ENCODE data around the gene SLC6A1.

SLC6A1 gene

GRCh38 chr3:10972072-10972782 is 20.3 kb upstream of the SLC6A1 start:
- Histone ChIP-seq H3K4me3 (ENCODE audit: low read depth, low read length) (no peak overlapping the region), H3K36me3 (replicated peaks) (no peaks in the 10 kb centered on the region), H3K27ac (no peak overlapping the region), H3K27me3 (replicated peaks) (peaks cover 7% of the 10 kb centered on the region)
- TF ChIP-seq, protein P1, sequence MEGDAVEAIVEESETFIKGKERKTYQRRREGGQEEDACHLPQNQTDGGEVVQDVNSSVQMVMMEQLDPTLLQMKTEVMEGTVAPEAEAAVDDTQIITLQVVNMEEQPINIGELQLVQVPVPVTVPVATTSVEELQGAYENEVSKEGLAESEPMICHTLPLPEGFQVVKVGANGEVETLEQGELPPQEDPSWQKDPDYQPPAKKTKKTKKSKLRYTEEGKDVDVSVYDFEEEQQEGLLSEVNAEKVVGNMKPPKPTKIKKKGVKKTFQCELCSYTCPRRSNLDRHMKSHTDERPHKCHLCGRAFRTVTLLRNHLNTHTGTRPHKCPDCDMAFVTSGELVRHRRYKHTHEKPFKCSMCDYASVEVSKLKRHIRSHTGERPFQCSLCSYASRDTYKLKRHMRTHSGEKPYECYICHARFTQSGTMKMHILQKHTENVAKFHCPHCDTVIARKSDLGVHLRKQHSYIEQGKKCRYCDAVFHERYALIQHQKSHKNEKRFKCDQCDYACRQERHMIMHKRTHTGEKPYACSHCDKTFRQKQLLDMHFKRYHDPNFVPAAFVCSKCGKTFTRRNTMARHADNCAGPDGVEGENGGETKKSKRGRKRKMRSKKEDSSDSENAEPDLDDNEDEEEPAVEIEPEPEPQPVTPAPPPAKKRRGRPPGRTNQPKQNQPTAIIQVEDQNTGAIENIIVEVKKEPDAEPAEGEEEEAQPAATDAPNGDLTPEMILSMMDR (IDR thresholded peaks at IDR 0.05; ENCODE audit: low read depth, low read length, missing control alignments): no peak
- in situ Hi-C loops (cut with HindIII; ENCODE audit: low pct_ligation_motif_present, low sequenced_read_pairs): no loop called here
- DNase-seq: no peak

DNA sequence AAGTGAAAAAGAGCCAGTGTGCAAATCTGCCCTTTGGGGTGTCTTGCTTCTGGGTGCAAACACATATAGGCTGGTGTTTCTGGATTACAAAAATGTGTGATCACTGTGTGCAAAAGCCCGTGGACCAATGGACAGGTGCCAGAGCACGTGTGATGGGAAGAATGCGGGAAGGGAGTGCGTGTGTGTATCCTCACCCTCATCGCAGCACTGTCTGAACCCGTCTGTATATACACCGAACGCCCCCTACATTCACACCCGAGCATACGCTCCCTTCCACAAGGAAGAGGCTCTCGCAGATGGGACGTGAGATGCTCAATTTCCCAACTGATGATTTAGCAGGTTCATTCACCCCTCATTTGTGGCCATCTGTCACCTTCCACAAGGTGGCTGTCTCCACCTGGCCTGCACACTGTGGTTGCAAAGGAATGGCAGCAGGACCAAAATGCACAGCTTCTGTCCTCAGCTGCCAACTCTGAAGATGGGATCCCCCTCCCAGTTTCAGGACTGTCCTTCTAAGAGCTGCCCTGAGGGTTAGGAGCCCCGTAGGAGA is 19.4 kb upstream of the SLC6A1 start:
- TF ChIP-seq, protein P1 (IDR thresholded peaks at IDR 0.05; ENCODE audit: low read depth, low read length, missing control alignments): no peak
- H3K4me3 ChIP-seq (ENCODE audit: low read depth, low read length): no peak overlapping the region
- H3K27ac ChIP-seq: no peak overlapping the region
- no peaks in the 10 kb centered on the region for H3K36me3 ChIP-seq (replicated peaks)
- H3K27me3 ChIP-seq (replicated peaks): peaks cover 4% of the 10 kb centered on the region
- in situ Hi-C loops (cut with HindIII; ENCODE audit: low pct_ligation_motif_present, low sequenced_read_pairs): no loop called here
- DNase-seq: no peak

DNA sequence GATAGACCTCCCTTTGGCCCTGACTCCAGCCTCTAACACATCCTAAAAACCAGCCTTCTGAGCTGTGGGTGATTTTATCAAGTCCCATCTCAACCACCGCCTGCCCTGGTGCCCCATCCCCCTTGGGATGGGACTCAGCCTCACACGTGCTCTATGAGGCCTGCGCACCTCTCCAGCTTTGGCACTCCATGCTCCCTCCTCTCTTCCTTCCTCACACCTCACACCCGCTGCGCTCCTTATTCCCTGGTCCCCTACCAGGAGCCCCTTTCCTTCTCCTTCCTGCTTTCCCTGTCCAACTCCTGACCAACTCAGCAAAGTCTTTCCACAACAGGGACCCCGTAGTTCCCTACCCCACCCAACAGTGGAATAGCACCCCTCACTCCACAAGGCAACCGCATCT is 18.4 kb upstream of the SLC6A1 start:
- no peak for DNase-seq
- TF ChIP-seq, protein P1 (IDR thresholded peaks at IDR 0.05; ENCODE audit: low read depth, low read length, missing control alignments): no peak
- Histone ChIP-seq H3K36me3 (replicated peaks) (no peaks in the 10 kb centered on the region), H3K27me3 (replicated peaks) (peaks cover 4% of the 10 kb centered on the region), H3K4me3 (ENCODE audit: low read depth, low read length) (no peak overlapping the region), H3K27ac (no peak overlapping the region)
- in situ Hi-C loops (cut with HindIII; ENCODE audit: low pct_ligation_motif_present, low sequenced_read_pairs): no loop called here

- TF ChIP-seq, protein P1 (IDR thresholded peaks at IDR 0.05; ENCODE audit: low read depth, low read length, missing control alignments): no peak
- Histone ChIP-seq H3K27ac (no peak overlapping the region), H3K27me3 (replicated peaks) (peaks cover 4% of the 10 kb centered on the region), H3K4me3 (ENCODE audit: low read depth, low read length) (no peak overlapping the region), H3K36me3 (replicated peaks) (no peaks in the 10 kb centered on the region)
- DNase-seq: no peak
- in situ Hi-C loops (cut with HindIII; ENCODE audit: low pct_ligation_motif_present, low sequenced_read_pairs): no loop called here
Observed at GRCh38 chr3:10974746-10975375, 17.7 kb upstream of the SLC6A1 start.

DNA sequence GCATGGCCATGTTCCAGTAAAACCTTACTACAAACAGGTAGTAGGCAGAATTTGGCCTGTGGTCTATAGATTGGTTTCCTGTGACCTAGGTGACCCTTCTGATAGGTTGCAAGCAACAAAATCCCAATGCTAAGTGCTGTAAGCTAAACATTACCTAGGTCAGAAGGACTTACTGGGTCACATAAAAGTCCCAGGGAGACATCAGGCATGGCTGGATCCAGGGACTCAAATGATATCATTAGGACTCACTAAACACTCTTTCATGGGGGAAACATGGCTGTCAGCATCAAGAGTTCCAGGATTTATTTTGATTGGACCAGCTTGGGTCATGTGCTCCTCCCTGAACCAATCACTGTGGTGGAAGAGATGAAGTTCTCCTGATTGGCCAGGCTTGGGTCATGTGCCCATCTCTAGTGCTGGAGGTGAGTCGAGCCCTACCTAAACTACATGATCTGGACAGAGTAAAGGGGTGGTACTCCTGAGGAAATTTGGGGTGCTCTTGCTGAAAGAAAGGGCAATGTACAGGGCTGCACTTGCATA is 16.8 kb upstream of the SLC6A1 start:
- TF ChIP-seq, protein P1 (IDR thresholded peaks at IDR 0.05; ENCODE audit: low read depth, low read length, missing control alignments): no peak
- no peak for DNase-seq
- Histone ChIP-seq H3K36me3 (replicated peaks) (no peaks in the 10 kb centered on the region), H3K27ac (no peak overlapping the region), H3K27me3 (replicated peaks) (peaks cover 4% of the 10 kb centered on the region), H3K4me3 (ENCODE audit: low read depth, low read length) (no peak overlapping the region)
- in situ Hi-C loops (cut with HindIII; ENCODE audit: low pct_ligation_motif_present, low sequenced_read_pairs): no loop called here
